Activated CD4-positive, alpha-beta T cell treated with anti-CD3 and anti-CD28 coated beads, Interleukin-2, Interleukin-6, amounts not matched to agents 100 ng/mL and 50 ng/mL, durations not matched to agents 16 hours and 8 hours (primary cell): Measurements from ENCODE around the gene USP38.
"Not testable (repeated sequence)": the region's sequence is repeated elsewhere in the genome, so short reads cannot be mapped to it uniquely, and the experiment has no call there.

Experiments used
- DNase-seq: peaks from one replicate; pipeline ENCODE4 v3.0.0-alpha.2; 2020

The USP38 gene

GRCh38 chr4:143212566-143212965 lies 27.8 kb downstream of the USP38 start:
- DNase-seq: no peak

DNA sequence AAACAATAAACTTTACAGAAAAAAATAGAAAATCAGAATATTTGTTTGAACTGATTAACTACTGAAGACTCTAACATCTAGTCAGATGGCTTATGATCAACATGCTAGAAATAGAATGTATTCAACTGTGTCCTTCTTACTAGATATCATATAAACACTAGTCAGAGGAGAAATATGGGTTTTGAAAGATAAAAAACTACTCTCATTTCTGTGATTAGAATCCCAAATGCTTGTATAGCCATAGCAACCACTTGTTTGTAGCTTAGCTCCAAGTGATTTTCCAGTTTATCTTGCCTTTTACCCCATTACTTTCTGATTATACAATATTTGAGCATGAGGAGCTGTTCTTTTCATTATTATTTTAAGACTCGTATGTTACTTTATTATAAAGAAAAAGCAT lies 31.2 kb downstream of the USP38 start:
- no peak for DNase-seq

GRCh38 chr4:143224255-143224654 lies 39.5 kb downstream of the USP38 start:
- no peak for DNase-seq

- DNase-seq: no peak
Measured at GRCh38 chr4:143225167-143225566, 40.5 kb downstream of the USP38 start.

- DNase-seq: peak; percentile 23
Measured at GRCh38 chr4:143230683-143231082, 46.0 kb downstream of the USP38 start.

DNA sequence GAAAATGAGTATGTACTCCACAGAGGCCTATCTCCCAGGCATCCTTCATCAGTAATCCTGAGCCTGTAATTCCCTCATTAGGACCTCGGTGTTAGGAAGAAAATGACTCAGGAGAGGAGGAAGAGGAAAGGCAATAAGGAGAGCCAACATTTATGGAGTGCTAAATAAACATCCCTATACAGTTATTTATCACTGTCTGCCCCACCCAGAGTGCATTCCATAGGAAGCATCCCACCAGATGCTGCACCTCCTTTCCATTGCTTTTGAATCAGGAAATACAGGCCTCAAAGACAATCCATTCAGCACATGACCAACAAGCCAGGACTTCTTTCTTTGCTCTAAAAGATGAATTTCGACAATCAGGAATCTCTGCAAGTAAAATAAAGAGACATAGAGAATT lies 47.6 kb downstream of the USP38 start:
- no peak for DNase-seq

- no peak for DNase-seq
Measured at GRCh38 chr4:143234153-143234552, 49.4 kb downstream of the USP38 start.

DNA sequence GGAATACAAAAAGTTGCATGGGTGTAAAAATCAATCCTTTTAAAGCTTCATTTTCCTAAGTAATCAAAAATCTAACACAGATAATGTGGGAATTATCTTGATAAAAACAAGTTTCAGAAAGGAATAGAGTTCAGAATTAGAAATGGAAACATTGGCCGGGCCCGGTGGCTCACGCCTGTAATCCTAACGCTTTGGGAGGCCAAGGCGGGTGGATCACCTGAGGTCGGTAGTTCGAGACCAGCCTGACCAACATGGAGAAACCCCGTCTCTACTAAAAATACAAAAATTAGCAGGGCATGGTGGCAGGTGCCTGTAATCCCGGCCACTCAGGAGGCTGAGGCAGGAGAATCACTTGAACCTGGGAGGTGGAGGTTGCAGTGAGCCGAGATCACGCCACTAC lies 52.5 kb downstream of the USP38 start:
- not testable (repeated sequence) for DNase-seq

- DNase-seq: no peak
Measured at GRCh38 chr4:143240939-143241679, 56.4 kb downstream of the USP38 start.

GRCh38 chr4:143241892-143242291 lies 57.2 kb downstream of the USP38 start:
- DNase-seq: no peak

DNA sequence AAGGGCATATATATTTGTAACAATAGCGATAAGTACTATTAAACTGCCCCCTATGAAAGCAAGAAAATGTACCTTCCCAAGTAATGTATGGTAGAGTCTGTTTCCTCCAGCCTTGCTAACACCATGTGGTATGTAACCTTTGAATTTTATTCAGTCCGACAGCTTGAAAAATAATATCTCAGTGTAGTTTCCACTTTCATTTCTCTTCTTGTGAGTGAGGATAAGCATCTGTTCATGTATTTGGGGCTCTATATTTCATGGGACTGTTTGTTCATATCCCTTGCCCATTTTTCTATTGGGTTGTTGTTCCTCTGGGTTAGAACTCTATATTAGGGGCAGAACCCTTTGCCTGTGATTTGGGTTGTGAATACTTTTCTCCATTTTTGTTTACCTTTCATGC lies 58.3 kb downstream of the USP38 start:
- no peak for DNase-seq

GRCh38 chr4:143246977-143247376 lies 62.3 kb downstream of the USP38 start:
- no peak for DNase-seq

- DNase-seq: no peak
Measured at GRCh38 chr4:143247866-143248265, 63.1 kb downstream of the USP38 start.

DNA sequence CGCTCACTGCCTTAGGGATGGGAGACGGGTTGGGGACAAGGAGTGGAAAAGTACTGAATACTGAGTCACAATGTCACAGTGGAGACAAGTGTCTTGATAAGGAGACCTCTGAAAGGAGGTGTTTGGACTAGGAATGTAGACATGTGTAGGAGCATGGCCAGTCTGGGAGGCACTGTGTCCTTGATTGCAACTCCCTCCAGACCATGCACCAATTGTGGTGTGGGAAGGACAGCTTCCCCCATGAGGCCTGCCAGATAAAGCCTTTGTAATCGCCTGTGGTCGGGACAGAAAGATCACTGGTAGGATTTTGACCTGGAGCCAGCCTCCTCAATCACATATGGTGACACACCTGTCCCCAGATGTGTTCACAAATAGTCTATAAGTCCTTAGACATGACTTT lies 64.1 kb downstream of the USP38 start:
- no peak for DNase-seq

- DNase-seq: no peak
Measured at GRCh38 chr4:143250617-143251016, 65.9 kb downstream of the USP38 start.

GRCh38 chr4:143251348-143251747 lies 66.6 kb downstream of the USP38 start:
- no peak for DNase-seq

DNA sequence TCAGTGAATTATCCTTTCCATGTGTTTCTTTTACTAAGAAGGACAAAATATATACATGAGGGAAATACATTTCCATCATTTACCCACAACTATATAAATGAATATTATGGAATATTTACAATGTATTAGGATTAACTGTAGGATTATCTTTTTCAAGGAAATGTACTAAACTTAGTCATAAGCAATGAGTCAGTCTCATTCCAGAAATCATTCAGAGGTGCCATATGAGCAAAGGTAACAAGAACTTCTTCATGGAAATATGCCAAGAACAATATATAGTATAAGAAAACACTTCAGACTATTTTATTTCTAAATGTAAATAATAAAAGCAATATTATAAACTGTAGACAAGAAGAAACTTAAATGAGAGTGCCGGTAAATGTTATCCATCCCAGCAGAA lies 67.1 kb downstream of the USP38 start:
- DNase-seq: no peak

GRCh38 chr4:143252478-143252877 lies 67.8 kb downstream of the USP38 start:
- DNase-seq: no peak

- no peak for DNase-seq
Measured at GRCh38 chr4:143253166-143253565, 68.4 kb downstream of the USP38 start.

DNA sequence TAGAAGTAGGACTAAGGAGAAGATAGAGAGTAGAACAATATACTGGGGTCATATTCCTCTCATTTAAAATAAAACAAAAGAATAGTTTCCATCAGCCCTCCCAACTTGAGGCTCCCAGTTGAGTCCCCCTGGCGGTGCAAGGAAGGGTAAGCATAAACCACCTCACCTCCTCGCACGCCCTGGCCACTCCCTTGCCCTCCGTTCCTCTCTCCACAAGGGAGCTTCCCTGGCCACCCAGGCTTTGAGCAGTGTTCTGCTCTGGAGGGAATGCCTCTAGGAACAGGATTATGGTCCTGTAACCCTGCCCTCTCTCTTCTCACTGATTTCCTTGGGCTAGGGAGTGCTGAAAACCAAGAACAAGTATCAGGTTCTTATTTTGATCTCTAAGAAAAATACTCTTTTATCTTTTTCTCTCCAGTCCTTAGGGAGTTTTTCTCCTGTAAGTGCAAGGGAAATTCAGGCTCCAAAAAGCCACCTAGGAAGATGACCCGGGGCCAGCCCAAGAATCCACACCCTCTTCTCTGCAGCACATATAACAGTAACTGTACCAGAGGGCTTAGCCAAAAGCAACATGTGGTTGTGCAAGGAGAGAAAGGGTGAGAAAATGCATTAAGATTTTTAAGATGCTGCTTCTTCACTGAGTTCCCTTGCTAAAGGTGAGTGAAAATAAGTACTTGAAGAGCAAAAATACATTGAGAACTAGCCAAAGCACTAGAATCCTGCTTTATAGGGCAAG lies 69.9 kb downstream of the USP38 start:
- DNase-seq: no peak

- no peak for DNase-seq
Measured at GRCh38 chr4:143256456-143256855, 71.7 kb downstream of the USP38 start.

DNA sequence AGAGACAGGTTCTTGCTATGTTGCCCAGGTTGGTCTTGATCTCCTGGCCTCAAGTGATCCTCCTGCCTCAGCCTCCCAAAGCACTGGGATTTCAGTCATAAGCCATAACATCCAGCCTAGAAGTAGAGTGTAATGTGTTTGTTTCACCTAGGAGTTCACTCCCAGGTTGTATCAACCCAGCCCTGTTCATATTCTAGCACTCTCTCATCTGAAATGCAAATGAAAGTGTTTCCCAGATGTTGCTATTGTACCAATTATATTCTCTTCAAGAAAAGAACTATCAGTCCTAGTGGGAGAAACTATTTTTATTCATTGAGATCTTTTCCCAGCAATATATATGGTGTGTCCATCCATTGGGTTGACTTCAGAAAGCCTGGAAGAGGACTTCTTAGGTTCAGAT lies 72.6 kb downstream of the USP38 start:
- DNase-seq: no peak

DNA sequence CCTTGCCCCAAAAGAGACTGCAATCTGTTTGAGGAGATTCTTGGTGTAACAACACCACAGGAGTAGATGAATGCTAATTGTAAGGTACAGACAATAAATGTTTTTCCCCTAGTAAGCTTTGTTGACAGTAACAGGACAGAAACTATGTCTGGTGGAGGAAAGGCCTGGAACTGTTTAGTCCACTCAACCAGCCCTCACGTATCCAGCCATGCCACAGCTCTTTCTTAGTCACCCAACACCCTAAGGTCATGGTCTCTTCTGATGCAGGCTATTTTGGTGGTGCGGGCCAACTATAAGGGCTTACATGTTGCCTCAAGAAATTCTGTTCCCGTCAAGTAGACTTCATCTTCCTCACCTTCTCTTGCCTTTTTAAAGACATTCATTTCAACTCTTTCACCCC lies 76.0 kb downstream of the USP38 start:
- no peak for DNase-seq

- DNase-seq: no peak
Measured at GRCh38 chr4:143262838-143263237, 78.1 kb downstream of the USP38 start.

DNA sequence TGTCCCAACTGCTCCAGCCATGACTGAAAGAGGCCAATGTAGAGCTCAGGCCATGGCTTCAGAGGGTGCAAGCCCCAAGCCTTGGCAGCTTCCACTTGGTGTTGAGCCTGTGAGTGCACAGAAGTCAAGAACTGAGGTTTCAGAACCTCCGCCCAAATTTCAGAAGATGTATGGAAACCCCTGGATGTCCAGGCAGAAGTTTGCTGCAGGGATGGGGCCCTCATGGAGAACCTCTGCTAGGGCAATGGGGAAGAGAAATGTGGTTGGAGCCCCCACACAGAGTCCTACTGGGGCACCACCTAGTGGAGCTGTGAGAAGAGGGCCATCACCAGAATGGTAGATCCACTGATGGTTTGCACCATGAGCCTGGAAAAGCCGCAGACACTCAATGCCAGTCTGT lies 83.0 kb downstream of the USP38 start:
- DNase-seq: not testable (repeated sequence)
